ENCODE measurements around the gene VEPH1.

GRCh38 chr3:157526036-157526435 is 22.8 kb upstream of the VEPH1 start:
- TF ChIP-seq CTCF (conservative IDR thresholded peaks at IDR 0.05; ENCODE audit: low read depth, low read length) (no peak), EZH2 (IDR thresholded peaks at IDR 0.05; ENCODE audit: low read length, unreplicated experiment) (no peak)

All from PC-3 (cell line).